ENCODE results near the gene ERBB4. TPM values are rescaled to one million over a fixed set of nuclear protein-coding genes. Genes with fewer than 3 reads are reported as not detected.

The ERBB4 gene
- total RNA-seq, 1 experiment from 2014 or later = not detected

- intact Hi-C loops (cut with micrococcal nuclease) = no loop called here
- H3K27ac Mint-ChIP-seq (ENCODE audit: low read depth, unreplicated experiment) = no peak overlapping the region
- peak; percentile 6 for DNase-seq (ENCODE audit: unreplicated experiment)
- H3K36me3 Mint-ChIP-seq (ENCODE audit: insufficient read depth, unreplicated experiment) = no peaks in the 10 kb centered on the region
- no peaks in the 10 kb centered on the region for H3K4me1 Mint-ChIP-seq (ENCODE audit: insufficient read depth, unreplicated experiment)
- H3K27me3 Mint-ChIP-seq (ENCODE audit: insufficient read depth, unreplicated experiment) = peaks cover 14% of the 10 kb centered on the region
- TF ChIP-seq CTCF (IDR thresholded peaks at IDR 0.05; ENCODE audit: unreplicated experiment) = no peak
- H3K4me3 Mint-ChIP-seq (ENCODE audit: unreplicated experiment) = no peak overlapping the region
- ChIA-PET POLR2A (no interaction called here), CTCF (interaction anchor here (0.8 kb wide), 1 partner anchor 11 kb away, joined by 3 read pairs; no protein-coding TSS in a partner anchor)
- no peaks in the 10 kb centered on the region for H3K9me3 Mint-ChIP-seq (ENCODE audit: unreplicated experiment)
- no TSS peak for BruUV-seq (replicated peaks)
These were observed 801.3 kb downstream of the ERBB4 start for GRCh38 chr2:211737282-211737681.

- Mint-ChIP-seq H3K4me1 (ENCODE audit: insufficient read depth, unreplicated experiment) (no peaks in the 10 kb centered on the region), H3K27me3 (ENCODE audit: insufficient read depth, unreplicated experiment) (peaks cover 21% of the 10 kb centered on the region), H3K9me3 (ENCODE audit: unreplicated experiment) (no peaks in the 10 kb centered on the region), H3K36me3 (ENCODE audit: insufficient read depth, unreplicated experiment) (no peaks in the 10 kb centered on the region), H3K27ac (ENCODE audit: low read depth, unreplicated experiment) (no peak overlapping the region), H3K4me3 (ENCODE audit: unreplicated experiment) (no peak overlapping the region)
- ChIA-PET POLR2A (no interaction called here), CTCF (interaction anchor here (4.2 kb wide), 1 partner anchor 15 kb away, joined by 19 read pairs; no protein-coding TSS in a partner anchor)
- no peak for DNase-seq (ENCODE audit: unreplicated experiment)
- no TSS peak for BruUV-seq (replicated peaks)
- intact Hi-C loops (cut with micrococcal nuclease) = no loop called here
- TF ChIP-seq CTCF (IDR thresholded peaks at IDR 0.05; ENCODE audit: unreplicated experiment) = no peak
These were observed 808.4 kb downstream of the ERBB4 start for GRCh38 chr2:211730215-211730614.

GRCh38 chr2:211729433-211729832, 809.2 kb downstream of the ERBB4 start:
- no peak for DNase-seq (ENCODE audit: unreplicated experiment)
- BruUV-seq (replicated peaks) = no TSS peak
- ChIA-PET CTCF (interaction anchor here (0.7 to 4.2 kb wide), 2 partner anchors 16 to 612 kb away, joined by 3 to 19 read pairs; no protein-coding TSS in a partner anchor), POLR2A (no interaction called here)
- no peaks in the 10 kb centered on the region for H3K9me3 Mint-ChIP-seq (ENCODE audit: unreplicated experiment)
- no peak for TF ChIP-seq CTCF (IDR thresholded peaks at IDR 0.05; ENCODE audit: unreplicated experiment)
- H3K4me3 Mint-ChIP-seq (ENCODE audit: unreplicated experiment) = no peak overlapping the region
- H3K4me1 Mint-ChIP-seq (ENCODE audit: insufficient read depth, unreplicated experiment) = no peaks in the 10 kb centered on the region
- no peak overlapping the region for H3K27ac Mint-ChIP-seq (ENCODE audit: low read depth, unreplicated experiment)
- no peaks in the 10 kb centered on the region for H3K36me3 Mint-ChIP-seq (ENCODE audit: insufficient read depth, unreplicated experiment)
- peaks cover 26% of the 10 kb centered on the region for H3K27me3 Mint-ChIP-seq (ENCODE audit: insufficient read depth, unreplicated experiment)
- intact Hi-C loops (cut with micrococcal nuclease) = no loop called here

- POLR2A ChIA-PET = no interaction called here
- H3K4me3 Mint-ChIP-seq (ENCODE audit: unreplicated experiment) = no peak overlapping the region
- intact Hi-C loops (cut with micrococcal nuclease) = no loop called here
- no TSS peak for BruUV-seq (replicated peaks)
- no peak for TF ChIP-seq CTCF (IDR thresholded peaks at IDR 0.05; ENCODE audit: unreplicated experiment)
- H3K4me1 Mint-ChIP-seq (ENCODE audit: insufficient read depth, unreplicated experiment) = no peaks in the 10 kb centered on the region
- no peak overlapping the region for H3K27ac Mint-ChIP-seq (ENCODE audit: low read depth, unreplicated experiment)
- H3K27me3 Mint-ChIP-seq (ENCODE audit: insufficient read depth, unreplicated experiment) = peaks cover 26% of the 10 kb centered on the region
- no peak for DNase-seq (ENCODE audit: unreplicated experiment)
- no peaks in the 10 kb centered on the region for H3K9me3 Mint-ChIP-seq (ENCODE audit: unreplicated experiment)
- H3K36me3 Mint-ChIP-seq (ENCODE audit: insufficient read depth, unreplicated experiment) = no peaks in the 10 kb centered on the region
- CTCF ChIA-PET = interaction anchor here (0.6 kb wide), 2 partner anchors 58 to 270 kb away, joined by 3 read pairs; no protein-coding TSS in a partner anchor
These were observed 813.7 kb downstream of the ERBB4 start for GRCh38 chr2:211724933-211725332.
